ENCODE measurements around the gene BMP6.

The BMP6 gene

DNA sequence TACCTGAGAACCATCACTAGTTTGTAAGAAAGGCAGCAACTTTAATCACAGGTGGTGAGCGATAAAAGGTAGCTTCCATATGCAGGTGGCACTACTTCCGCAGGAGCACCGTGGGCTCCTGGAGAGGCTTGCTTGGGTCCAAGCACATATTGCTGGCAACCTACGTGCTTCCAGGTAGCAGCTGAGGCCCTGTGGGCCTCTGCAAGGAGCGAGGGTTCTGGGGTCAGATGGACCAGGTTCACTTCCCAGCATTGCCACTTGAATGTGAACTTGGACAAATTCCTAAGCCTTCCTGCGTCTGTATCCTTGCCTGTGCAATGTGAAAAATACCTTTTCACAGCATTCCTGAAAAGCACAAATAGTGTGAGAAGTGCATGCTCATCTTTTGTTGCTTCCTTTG is 153.7 kb downstream of the BMP6 start:
- Histone ChIP-seq H3K4me3 (ENCODE audit: low read length) (no peak overlapping the region), H3K9me3 (replicated peaks; ENCODE audit: low read length) (no peaks in the 10 kb centered on the region), H3K4me1 (ENCODE audit: control insufficient read depth, insufficient read depth, low read length) (no peaks in the 10 kb centered on the region), H3K4me2 (ENCODE audit: low read length) (no peak overlapping the region), H3K9ac (ENCODE audit: low read depth, low read length) (no peak overlapping the region), H3K36me3 (ENCODE audit: insufficient read depth, low read length) (peaks cover 49% of the 10 kb centered on the region), H3K27me3 (ENCODE audit: control insufficient read depth, insufficient read depth, low read length) (no peaks in the 10 kb centered on the region)

DNA sequence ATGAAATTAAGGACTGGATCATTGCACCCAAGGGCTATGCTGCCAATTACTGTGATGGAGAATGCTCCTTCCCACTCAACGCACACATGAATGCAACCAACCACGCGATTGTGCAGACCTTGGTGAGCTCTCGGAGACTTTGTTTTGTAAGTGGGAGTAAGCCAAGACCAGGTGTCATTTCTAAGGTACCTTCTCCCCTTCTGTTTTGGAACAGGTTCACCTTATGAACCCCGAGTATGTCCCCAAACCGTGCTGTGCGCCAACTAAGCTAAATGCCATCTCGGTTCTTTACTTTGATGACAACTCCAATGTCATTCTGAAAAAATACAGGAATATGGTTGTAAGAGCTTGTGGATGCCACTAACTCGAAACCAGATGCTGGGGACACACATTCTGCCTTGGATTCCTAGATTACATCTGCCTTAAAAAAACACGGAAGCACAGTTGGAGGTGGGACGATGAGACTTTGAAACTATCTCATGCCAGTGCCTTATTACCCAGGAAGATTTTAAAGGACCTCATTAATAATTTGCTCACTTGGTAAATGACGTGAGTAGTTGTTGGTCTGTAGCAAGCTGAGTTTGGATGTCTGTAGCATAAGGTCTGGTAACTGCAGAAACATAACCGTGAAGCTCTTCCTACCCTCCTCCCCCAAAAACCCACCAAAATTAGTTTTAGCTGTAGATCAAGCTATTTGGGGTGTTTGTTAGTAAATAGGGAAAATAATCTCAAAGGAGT is 154.2 kb downstream of the BMP6 start:
- no peak overlapping the region for H3K4me2 ChIP-seq (ENCODE audit: low read length)
- no peaks in the 10 kb centered on the region for H3K9me3 ChIP-seq (replicated peaks; ENCODE audit: low read length)
- H3K27me3 ChIP-seq (ENCODE audit: control insufficient read depth, insufficient read depth, low read length): no peaks in the 10 kb centered on the region
- no peaks in the 10 kb centered on the region for H3K4me1 ChIP-seq (ENCODE audit: control insufficient read depth, insufficient read depth, low read length)
- H3K4me3 ChIP-seq (ENCODE audit: low read length): no peak overlapping the region
- peaks cover 55% of the 10 kb centered on the region for H3K36me3 ChIP-seq (ENCODE audit: insufficient read depth, low read length)
- H3K9ac ChIP-seq (ENCODE audit: low read depth, low read length): no peak overlapping the region

DNA sequence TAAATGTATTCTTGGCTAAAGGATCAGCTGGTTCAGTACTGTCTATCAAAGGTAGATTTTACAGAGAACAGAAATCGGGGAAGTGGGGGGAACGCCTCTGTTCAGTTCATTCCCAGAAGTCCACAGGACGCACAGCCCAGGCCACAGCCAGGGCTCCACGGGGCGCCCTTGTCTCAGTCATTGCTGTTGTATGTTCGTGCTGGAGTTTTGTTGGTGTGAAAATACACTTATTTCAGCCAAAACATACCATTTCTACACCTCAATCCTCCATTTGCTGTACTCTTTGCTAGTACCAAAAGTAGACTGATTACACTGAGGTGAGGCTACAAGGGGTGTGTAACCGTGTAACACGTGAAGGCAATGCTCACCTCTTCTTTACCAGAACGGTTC is 154.8 kb downstream of the BMP6 start:
- H3K9ac ChIP-seq (ENCODE audit: low read depth, low read length): no peak overlapping the region
- no peaks in the 10 kb centered on the region for H3K4me1 ChIP-seq (ENCODE audit: control insufficient read depth, insufficient read depth, low read length)
- H3K4me2 ChIP-seq (ENCODE audit: low read length): no peak overlapping the region
- H3K36me3 ChIP-seq (ENCODE audit: insufficient read depth, low read length): peaks cover 60% of the 10 kb centered on the region
- no peaks in the 10 kb centered on the region for H3K9me3 ChIP-seq (replicated peaks; ENCODE audit: low read length)
- H3K4me3 ChIP-seq (ENCODE audit: low read length): no peak overlapping the region
- H3K27me3 ChIP-seq (ENCODE audit: control insufficient read depth, insufficient read depth, low read length): no peaks in the 10 kb centered on the region

DNA sequence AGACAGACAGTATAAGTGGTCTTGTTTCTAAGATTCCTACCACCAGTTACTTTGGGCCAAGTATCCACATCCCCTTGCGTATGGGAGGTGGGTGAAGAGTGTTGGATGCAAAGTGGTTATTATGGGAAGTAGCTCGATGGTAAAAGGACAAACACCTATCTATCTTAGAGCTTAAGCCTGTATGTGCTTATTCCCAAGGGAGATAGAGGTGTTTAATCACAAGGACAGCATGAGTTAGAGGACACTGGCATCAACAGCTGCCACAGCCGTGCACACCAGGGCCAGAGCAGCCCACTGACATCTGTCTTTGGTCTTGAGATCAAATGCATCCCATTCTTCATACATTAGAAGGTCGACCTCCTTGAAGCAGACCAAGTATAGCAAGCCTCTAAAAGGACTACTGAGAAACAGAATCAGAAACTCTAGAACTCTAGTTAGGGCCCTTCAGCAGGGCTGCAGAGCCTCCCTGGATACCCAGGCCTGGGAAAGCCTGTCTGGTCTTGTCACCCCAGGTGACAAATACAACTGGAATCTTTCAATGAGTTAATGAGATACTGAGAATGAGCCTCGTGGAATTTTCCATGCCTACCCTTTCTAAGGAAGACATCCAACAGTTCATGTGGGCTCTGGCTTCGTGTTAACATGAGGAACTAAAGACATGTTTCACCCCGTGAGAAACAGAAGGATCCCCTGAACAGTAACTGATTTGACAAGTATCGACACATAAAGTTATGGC is 156.0 kb downstream of the BMP6 start:
- no peaks in the 10 kb centered on the region for H3K4me1 ChIP-seq (ENCODE audit: control insufficient read depth, insufficient read depth, low read length)
- peaks cover 72% of the 10 kb centered on the region for H3K36me3 ChIP-seq (ENCODE audit: insufficient read depth, low read length)
- H3K4me3 ChIP-seq (ENCODE audit: low read length): no peak overlapping the region
- no peaks in the 10 kb centered on the region for H3K9me3 ChIP-seq (replicated peaks; ENCODE audit: low read length)
- H3K27me3 ChIP-seq (ENCODE audit: control insufficient read depth, insufficient read depth, low read length): no peaks in the 10 kb centered on the region
- no peak overlapping the region for H3K4me2 ChIP-seq (ENCODE audit: low read length)
- H3K9ac ChIP-seq (ENCODE audit: low read depth, low read length): no peak overlapping the region

DNA sequence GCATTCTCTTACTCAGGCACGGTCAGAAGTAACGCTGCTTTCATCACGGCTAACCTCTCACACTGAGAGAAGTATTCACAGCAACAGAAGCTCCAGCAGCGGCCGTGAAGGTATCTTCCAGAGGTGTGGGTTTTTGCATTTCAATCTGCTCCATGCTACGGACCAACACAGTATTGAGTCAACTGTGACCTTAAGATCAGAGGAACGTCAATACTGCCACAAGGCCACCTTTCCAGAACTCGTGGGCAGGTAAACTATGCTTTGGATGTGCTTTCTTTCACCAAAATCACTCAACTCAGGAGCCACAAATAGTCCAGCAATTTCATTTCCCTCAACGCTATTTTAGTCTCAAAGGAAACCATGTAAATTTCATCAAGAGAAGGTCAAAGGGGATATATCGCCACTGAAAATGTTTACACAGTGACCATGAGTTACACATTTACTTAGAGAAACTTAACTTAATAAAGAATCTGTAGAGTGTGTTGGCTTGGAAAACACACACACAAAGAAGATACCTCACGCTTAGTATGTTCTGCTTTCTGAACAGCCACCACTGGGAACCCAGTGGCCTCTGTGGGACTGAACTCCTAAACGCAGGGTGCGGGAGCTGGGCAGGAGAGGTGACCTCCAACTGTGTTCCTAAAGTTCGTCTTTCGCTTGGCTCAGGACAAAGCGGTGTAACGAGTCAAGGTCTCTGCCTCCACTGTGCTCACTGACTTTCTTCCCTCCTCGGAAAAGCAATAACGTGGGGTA is 156.8 kb downstream of the BMP6 start:
- H3K27me3 ChIP-seq (ENCODE audit: control insufficient read depth, insufficient read depth, low read length): no peaks in the 10 kb centered on the region
- peaks cover 79% of the 10 kb centered on the region for H3K36me3 ChIP-seq (ENCODE audit: insufficient read depth, low read length)
- H3K9ac ChIP-seq (ENCODE audit: low read depth, low read length): no peak overlapping the region

DNA sequence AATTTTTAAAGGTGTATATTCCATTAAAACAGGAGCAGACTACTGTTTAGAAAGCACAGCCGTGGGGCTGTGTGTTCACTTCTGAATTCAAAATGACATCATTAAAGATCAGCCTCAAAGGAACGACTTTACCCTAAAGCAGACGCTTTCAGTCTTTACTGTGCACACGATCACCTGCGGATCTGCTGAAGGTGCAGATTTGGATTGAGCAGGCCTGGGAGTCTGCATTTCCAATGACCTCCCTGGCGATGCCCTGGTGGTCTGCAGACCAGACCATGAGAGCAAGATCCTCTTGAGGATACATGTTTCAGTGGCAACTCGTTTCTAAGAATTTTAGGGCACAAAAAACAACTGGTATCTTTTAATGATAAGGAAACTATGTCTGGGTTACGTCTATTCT is 157.5 kb downstream of the BMP6 start:
- Histone ChIP-seq H3K36me3 (ENCODE audit: insufficient read depth, low read length) (peaks cover 86% of the 10 kb centered on the region), H3K4me2 (ENCODE audit: low read length) (no peak overlapping the region)

More for the DNA sequence above, 156.8 kb downstream of the BMP6 start:
- H3K4me2 ChIP-seq (ENCODE audit: low read length): no peak overlapping the region
- H3K4me1 ChIP-seq (ENCODE audit: control insufficient read depth, insufficient read depth, low read length): no peaks in the 10 kb centered on the region
- no peak overlapping the region for H3K4me3 ChIP-seq (ENCODE audit: low read length)
- no peaks in the 10 kb centered on the region for H3K9me3 ChIP-seq (replicated peaks; ENCODE audit: low read length)

DNA sequence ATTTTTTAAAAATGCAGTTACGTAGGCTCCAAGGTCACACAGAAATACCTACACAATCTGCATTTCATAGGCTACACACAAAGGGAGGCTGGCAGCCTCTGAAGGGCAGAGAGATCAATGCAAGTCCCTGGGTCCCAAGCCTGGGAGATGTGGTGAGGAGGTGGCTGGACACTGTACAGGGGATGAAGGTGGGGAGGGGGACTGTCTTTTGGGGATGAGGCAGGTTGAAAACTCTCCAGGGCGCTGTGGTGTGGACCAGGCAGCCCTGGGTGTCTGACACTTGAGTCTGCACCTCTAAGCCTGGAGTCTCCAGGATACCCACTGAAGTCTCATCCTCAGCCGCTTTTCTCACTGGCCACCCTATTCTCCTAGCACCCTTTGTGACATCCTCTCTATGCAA is 160.2 kb downstream of the BMP6 start:
- no peak overlapping the region for H3K9ac ChIP-seq (ENCODE audit: low read depth, low read length)
- H3K36me3 ChIP-seq (ENCODE audit: insufficient read depth, low read length): peaks cover 93% of the 10 kb centered on the region
- no peaks in the 10 kb centered on the region for H3K9me3 ChIP-seq (replicated peaks; ENCODE audit: low read length)
- H3K4me2 ChIP-seq (ENCODE audit: low read length): no peak overlapping the region
- H3K4me3 ChIP-seq (ENCODE audit: low read length): no peak overlapping the region
- H3K4me1 ChIP-seq (ENCODE audit: control insufficient read depth, insufficient read depth, low read length): no peaks in the 10 kb centered on the region
- no peaks in the 10 kb centered on the region for H3K27me3 ChIP-seq (ENCODE audit: control insufficient read depth, insufficient read depth, low read length)

More for the DNA sequence above, 157.5 kb downstream of the BMP6 start:
- Histone ChIP-seq H3K9ac (ENCODE audit: low read depth, low read length) (no peak overlapping the region), H3K27me3 (ENCODE audit: control insufficient read depth, insufficient read depth, low read length) (no peaks in the 10 kb centered on the region), H3K4me3 (ENCODE audit: low read length) (no peak overlapping the region), H3K9me3 (replicated peaks; ENCODE audit: low read length) (no peaks in the 10 kb centered on the region), H3K4me1 (ENCODE audit: control insufficient read depth, insufficient read depth, low read length) (no peaks in the 10 kb centered on the region)

DNA sequence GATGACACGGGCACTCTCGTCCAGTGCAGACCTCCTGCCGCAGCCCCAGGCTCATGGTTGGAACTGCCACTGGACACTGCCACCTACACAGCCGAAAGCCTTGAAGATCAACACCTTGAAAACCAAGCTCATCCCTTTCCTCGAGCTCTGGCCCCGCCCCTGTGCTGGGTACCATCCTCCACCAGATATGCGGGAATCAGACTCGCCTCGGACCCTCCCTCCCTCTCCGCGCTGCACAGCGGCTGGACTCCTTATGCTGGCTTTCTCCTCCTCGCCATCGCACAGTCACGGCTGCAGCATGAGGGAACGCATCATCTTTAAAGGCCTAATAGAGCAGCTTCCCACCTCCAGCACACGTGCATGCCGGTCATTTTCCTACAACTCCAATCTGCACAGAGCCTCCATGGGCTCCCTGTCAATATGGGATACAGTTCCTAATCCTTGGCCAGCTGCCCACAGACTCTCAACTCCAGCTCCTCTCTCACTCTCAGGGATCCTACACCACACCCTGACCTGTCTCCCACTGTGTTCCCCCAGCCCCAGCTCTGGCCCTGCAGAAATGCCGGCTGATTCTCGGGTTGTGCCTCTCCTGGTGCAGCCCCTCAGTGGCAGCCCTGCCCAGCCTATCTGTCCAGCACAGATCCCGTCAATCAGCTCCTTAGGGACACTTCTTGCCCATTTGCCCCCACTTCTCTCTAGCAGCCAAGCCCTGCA is 161.5 kb downstream of the BMP6 start:
- no peaks in the 10 kb centered on the region for H3K27me3 ChIP-seq (ENCODE audit: control insufficient read depth, insufficient read depth, low read length)
- no peak overlapping the region for H3K9ac ChIP-seq (ENCODE audit: low read depth, low read length)
- H3K9me3 ChIP-seq (replicated peaks; ENCODE audit: low read length): no peaks in the 10 kb centered on the region
- H3K4me1 ChIP-seq (ENCODE audit: control insufficient read depth, insufficient read depth, low read length): no peaks in the 10 kb centered on the region
- H3K4me3 ChIP-seq (ENCODE audit: low read length): no peak overlapping the region
- H3K4me2 ChIP-seq (ENCODE audit: low read length): no peak overlapping the region
- peaks cover 95% of the 10 kb centered on the region for H3K36me3 ChIP-seq (ENCODE audit: insufficient read depth, low read length)

DNA sequence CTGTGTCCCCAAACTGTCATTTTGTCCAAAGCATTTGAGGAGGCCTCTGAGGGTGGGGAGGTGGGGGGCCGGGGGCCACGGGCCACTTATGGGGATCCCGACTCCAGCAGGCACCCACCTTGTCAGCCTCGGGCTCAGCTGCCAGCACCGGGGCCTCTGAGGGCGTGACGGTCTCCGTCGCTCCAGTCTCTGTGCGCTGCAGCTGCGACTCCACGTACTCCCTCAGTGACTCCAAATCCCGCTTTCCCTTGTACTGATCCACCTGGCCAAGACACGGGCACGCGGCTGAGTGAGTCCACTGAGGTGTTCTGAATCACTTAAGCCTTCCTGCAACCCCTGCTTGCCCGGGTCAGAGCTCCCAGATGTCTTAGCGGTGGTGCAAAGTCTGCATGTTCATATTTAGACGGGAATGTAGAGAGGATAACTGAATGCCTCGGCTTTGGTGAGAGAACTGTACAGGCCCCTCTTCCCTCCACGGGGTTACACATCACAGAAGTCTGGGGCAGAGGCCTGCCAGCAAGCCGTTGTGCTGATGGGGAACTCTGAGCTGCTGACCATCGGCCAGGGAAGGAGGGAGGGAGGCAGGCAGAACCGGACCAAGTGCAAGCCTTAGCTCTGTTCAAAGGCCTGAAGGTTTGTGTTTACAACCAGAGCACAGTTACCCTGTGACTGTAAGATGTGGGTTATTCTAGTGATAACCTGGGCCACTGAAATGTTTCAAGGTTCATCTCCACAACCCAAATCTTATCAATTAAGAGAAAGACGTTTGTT is 162.9 kb downstream of the BMP6 start:
- H3K4me2 ChIP-seq (ENCODE audit: low read length): no peak overlapping the region

DNA sequence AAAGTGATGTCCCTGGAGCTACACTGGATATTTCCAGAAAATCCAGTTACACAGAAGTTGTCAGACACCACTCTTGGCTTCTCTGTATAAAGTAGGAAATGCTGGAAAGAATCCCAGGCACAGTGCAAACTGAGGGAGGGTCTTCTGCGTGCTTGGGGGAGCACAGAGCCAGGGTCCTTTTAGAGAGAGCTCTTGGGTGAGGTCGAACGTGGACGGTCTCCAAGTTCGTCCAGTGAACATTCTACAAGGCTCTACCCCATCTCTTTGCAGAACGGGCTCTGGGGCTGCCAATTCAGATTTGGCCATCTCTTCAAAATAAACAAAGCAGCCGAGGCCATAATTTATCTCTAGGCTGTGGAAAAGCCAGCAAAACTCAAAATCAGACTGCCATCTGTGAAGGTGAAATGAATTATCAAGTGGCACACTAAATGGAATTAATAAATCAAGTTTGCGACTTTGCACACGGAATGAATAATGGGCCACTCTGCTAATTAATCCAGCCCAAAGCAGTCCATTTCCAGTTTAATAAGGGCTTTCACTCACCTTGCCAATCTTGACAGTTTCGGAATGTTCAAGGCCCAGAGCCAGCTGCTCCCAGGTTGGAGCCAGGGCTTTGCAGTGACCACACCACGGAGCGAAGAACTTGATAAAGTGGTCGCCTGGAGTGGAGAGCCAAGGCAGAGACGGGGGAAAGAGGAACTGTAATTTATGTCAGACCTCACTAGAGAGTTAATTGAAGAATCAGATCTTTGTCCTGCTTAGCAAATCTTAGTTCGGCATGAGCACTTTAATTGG is 165.4 kb downstream of the BMP6 start:
- Histone ChIP-seq H3K36me3 (ENCODE audit: insufficient read depth, low read length) (peaks cover 93% of the 10 kb centered on the region), H3K27me3 (ENCODE audit: control insufficient read depth, insufficient read depth, low read length) (no peaks in the 10 kb centered on the region), H3K4me1 (ENCODE audit: control insufficient read depth, insufficient read depth, low read length) (no peaks in the 10 kb centered on the region), H3K4me3 (ENCODE audit: low read length) (no peak overlapping the region), H3K4me2 (ENCODE audit: low read length) (no peak overlapping the region), H3K9ac (ENCODE audit: low read depth, low read length) (no peak overlapping the region), H3K9me3 (replicated peaks; ENCODE audit: low read length) (no peaks in the 10 kb centered on the region)

More for the DNA sequence above, 162.9 kb downstream of the BMP6 start:
- no peaks in the 10 kb centered on the region for H3K27me3 ChIP-seq (ENCODE audit: control insufficient read depth, insufficient read depth, low read length)
- no peak overlapping the region for H3K9ac ChIP-seq (ENCODE audit: low read depth, low read length)
- H3K4me3 ChIP-seq (ENCODE audit: low read length): no peak overlapping the region
- peaks cover 95% of the 10 kb centered on the region for H3K36me3 ChIP-seq (ENCODE audit: insufficient read depth, low read length)
- no peaks in the 10 kb centered on the region for H3K9me3 ChIP-seq (replicated peaks; ENCODE audit: low read length)
- no peaks in the 10 kb centered on the region for H3K4me1 ChIP-seq (ENCODE audit: control insufficient read depth, insufficient read depth, low read length)
